AG10803 (cell line): Measurements from ENCODE around the gene GPS1.
"Not testable (repeated sequence)": the region's sequence is repeated elsewhere in the genome, so short reads cannot be mapped to it uniquely, and the experiment has no call there.

Experiments used
- DNase-seq: peaks from one replicate; pipeline ENCODE4 v3.0.0; 2010; ENCODE audit warnings: low read depth
- H3K4me3 ChIP-seq: 2 replicates; pipeline ENCODE4 v1.5.1; 2011; ENCODE audit warnings: mild to moderate bottlenecking, low read length, control low read depth
- CTCF ChIP-seq: conservative IDR thresholded peaks from 2 replicates; pipeline ENCODE4 v1.5.1; 2011; ENCODE audit warnings: mild to moderate bottlenecking, low read length, control low read depth, inconsistent platforms

The GPS1 gene

GRCh38 chr17:82034371-82035011 lies 17.2 kb upstream of the GPS1 start:
- H3K4me3 ChIP-seq: no peak overlapping the region
- TF ChIP-seq CTCF: no peak
- DNase-seq: no peak

- H3K4me3 ChIP-seq: no peak overlapping the region
- TF ChIP-seq CTCF: no peak
- DNase-seq: no peak
These were observed 16.2 kb upstream of the GPS1 start for GRCh38 chr17:82035488-82035887.

- no peak for TF ChIP-seq CTCF
- no peak for DNase-seq
- H3K4me3 ChIP-seq: peak overlapping the region; percentile 73
These were observed 15.6 kb upstream of the GPS1 start for GRCh38 chr17:82035956-82036633.

GRCh38 chr17:82036634-82037091 lies 15.0 kb upstream of the GPS1 start:
- no peak for DNase-seq
- H3K4me3 ChIP-seq: peak overlapping the region; percentile 73
- TF ChIP-seq CTCF: no peak

- DNase-seq: peak; percentile 93
- peak; percentile 54 for TF ChIP-seq CTCF
- peak within 1 kb of the TSS; percentile 73 for H3K4me3 ChIP-seq
These were observed 14.4 kb upstream of the GPS1 start, which contains the start of gene DCXR for GRCh38 chr17:82037092-82037888. TSS of gene DCXR (minus strand) at chr17:82037697. CDS start at chr17:82037682, 15 bp downstream.

- no peak for TF ChIP-seq CTCF
- DNase-seq: no peak
- H3K4me3 ChIP-seq: peak overlapping the region; percentile 73
These were observed 13.9 kb upstream of the GPS1 start for GRCh38 chr17:82037889-82038195.

- DNase-seq, H3K4me3 ChIP-seq: not testable (repeated sequence)
These were observed 12.8 kb upstream of the GPS1 start for GRCh38 chr17:82038796-82039409.
